H1 (cell line): ENCODE results near the gene DCDC1. TPM values are rescaled to one million over a fixed set of nuclear protein-coding genes. Genes with fewer than 3 reads are reported as not detected.

ENCODE experiments used
- CTCF ChIA-PET: fragments of 300-600 bp; sonication (Branson Sonifier 250); formaldehyde crosslinking; loops from one replicate; lab custom pipeline; 2021; ENCODE audit not compliant: partially characterized antibody; lab: Charles Lee
- POLR2A ChIA-PET: fragments of 300-600 bp; sonication (Branson Sonifier 250); formaldehyde crosslinking; loops from one replicate; lab custom pipeline; 2021; ENCODE audit warnings: inconsistent platforms; ENCODE audit not compliant: partially characterized antibody; lab: Charles Lee
- DNase-seq, 2 experiments: peaks; one replicate each; pipeline versions ENCODE4 v3.0.0 to v3.0.0-alpha.2; 2010 to 2022; ENCODE audit warnings: low spot score in 2 of 2, low read depth in 1 of 2, mixed read lengths in 1 of 2
- FAIRE-seq: peaks from 2 replicates; lab custom pipeline; 2011; peaks lifted over from hg19 to GRCh38; lab: Jason Lieb, UNC
- H2AFZ ChIP-seq: 2 replicates; pipeline ENCODE4 v1.8.1; 2012; ENCODE audit warnings: low read length, inconsistent platforms
- H2AK5ac ChIP-seq: 2 replicates; pipeline ENCODE4 v1.6.1; 2013; ENCODE audit warnings: low read depth, low read length
- H2BK120ac ChIP-seq: replicated peaks from 2 replicates; pipeline ENCODE3; 2013; ENCODE audit warnings: low read depth, low read length, inconsistent platforms
- H2BK12ac ChIP-seq: 2 replicates; pipeline ENCODE4 v1.6.1; 2013; ENCODE audit warnings: low read depth, low read length
- H2BK15ac ChIP-seq: 2 replicates; pipeline ENCODE4 v1.6.1; 2013; ENCODE audit warnings: low read length
- H2BK20ac ChIP-seq: 2 replicates; pipeline ENCODE4 v1.6.1; 2013; ENCODE audit warnings: low read length
- H2BK5ac ChIP-seq: 2 replicates; pipeline ENCODE4 v1.6.1; 2013; ENCODE audit warnings: low read depth, low read length
- H3K14ac ChIP-seq: 2 replicates; pipeline ENCODE4 v1.6.1; 2013; ENCODE audit warnings: inconsistent platforms; ENCODE audit not compliant: insufficient read length
- H3K18ac ChIP-seq: 2 replicates; pipeline ENCODE4 v1.6.1; 2013; ENCODE audit warnings: low read length; ENCODE audit errors: extremely low read depth
- H3K23ac ChIP-seq: 2 replicates; pipeline ENCODE4 v1.6.1; 2013; ENCODE audit warnings: inconsistent platforms; ENCODE audit not compliant: insufficient read length
- H3K23me2 ChIP-seq: 2 replicates; pipeline ENCODE4 v1.6.1; 2013; ENCODE audit warnings: low read depth, low read length
- H3K27ac ChIP-seq: 2 replicates; pipeline ENCODE4 v1.6.1; 2011; ENCODE audit warnings: low read depth, low read length, inconsistent platforms
- H3K27me3 ChIP-seq, 4 experiments: replicated peaks in 1 of 4; 1 replicate in 1 of 4; 2 replicates in 3 of 4; pipeline versions ENCODE4 v1.6.1 to v1.8.1; 2011 to 2013; ENCODE audit warnings: low read length in 3 of 4, mild to moderate bottlenecking in 3 of 4, inconsistent platforms in 2 of 4, mixed read lengths in 2 of 4, moderate library complexity in 1 of 4; ENCODE audit not compliant: control insufficient read depth in 3 of 4, insufficient read depth in 3 of 4; ENCODE audit errors: extremely low read depth in 1 of 4
- H3K36me3 ChIP-seq, 4 experiments: 2 replicates each; pipeline versions ENCODE4 v1.6.1 to v1.8.1; 2011 to 2013; ENCODE audit warnings: mild to moderate bottlenecking in 4 of 4, low read length in 3 of 4, moderate library complexity in 2 of 4, control low read depth in 1 of 4, inconsistent platforms in 1 of 4; ENCODE audit not compliant: insufficient read depth in 4 of 4, control insufficient read depth in 2 of 4
- H3K4ac ChIP-seq: replicated peaks from 2 replicates; pipeline ENCODE3; 2013; ENCODE audit warnings: low read length, low read depth, mixed read lengths, inconsistent platforms; ENCODE audit not compliant: insufficient read length
- H3K4me1 ChIP-seq, 4 experiments: replicated peaks in 1 of 4; 1 replicate in 1 of 4; 2 replicates in 3 of 4; pipeline versions ENCODE4 v1.6.1 to v1.8.1; 2011 to 2013; ENCODE audit warnings: low read length in 3 of 4, inconsistent platforms in 2 of 4, mixed read lengths in 1 of 4; ENCODE audit not compliant: insufficient read depth in 4 of 4, control insufficient read depth in 3 of 4
- H3K4me2 ChIP-seq, 2 experiments: 2 replicates each; pipeline versions ENCODE4 v1.6.1 to v1.8.1; 2011 to 2013; ENCODE audit warnings: low read depth in 2 of 2, low read length in 2 of 2, control low read depth in 1 of 2, inconsistent platforms in 1 of 2, mild to moderate bottlenecking in 1 of 2; ENCODE audit not compliant: insufficient read depth in 1 of 2
- H3K4me3 ChIP-seq, 4 experiments: fragments of 200-600, 300-600 bp in 1 of 4; sonication (generic), shearing (Covaris generic), sonication (Bioruptor Twin) in 1 of 4; 2 replicates each; pipeline versions ENCODE4 v1.5.1 to v1.8.1; 2011 to 2016; ENCODE audit warnings: low read length in 4 of 4, low read depth in 3 of 4, control low read depth in 2 of 4, inconsistent platforms in 2 of 4, mild to moderate bottlenecking in 2 of 4, mixed read lengths in 1 of 4, moderate library complexity in 1 of 4; ENCODE audit not compliant: insufficient read depth in 2 of 4; ENCODE audit errors: extremely low read depth in 1 of 4
- H3K56ac ChIP-seq: replicated peaks from 2 replicates; pipeline ENCODE3; 2013; ENCODE audit warnings: low read depth, mild to moderate bottlenecking, mixed read lengths, low read length, inconsistent platforms; ENCODE audit not compliant: insufficient read length
- H3K79me1 ChIP-seq: 2 replicates; pipeline ENCODE4 v1.6.1; 2013; ENCODE audit warnings: low read depth, low read length, control low read depth
- H3K79me2 ChIP-seq, 2 experiments: 2 replicates each; pipeline versions ENCODE4 v1.6.1 to v1.8.1; 2012 to 2013; ENCODE audit warnings: low read length in 2 of 2, mild to moderate bottlenecking in 2 of 2, inconsistent platforms in 1 of 2; ENCODE audit not compliant: insufficient read depth in 2 of 2, control insufficient read depth in 1 of 2
- H3K9ac ChIP-seq, 4 experiments: replicated peaks in 1 of 4; 1 replicate in 1 of 4; 2 replicates in 3 of 4; pipeline versions ENCODE4 v1.6.1 to v1.8.1; 2011 to 2013; ENCODE audit warnings: low read depth in 3 of 4, low read length in 3 of 4, control low read depth in 2 of 4, mild to moderate bottlenecking in 2 of 4, moderate library complexity in 2 of 4, inconsistent platforms in 1 of 4; ENCODE audit errors: extremely low read depth in 1 of 4
- H3K9me3 ChIP-seq, 2 experiments: 2 replicates each; pipeline versions ENCODE4 v1.6.1 to v1.8.1; 2012 to 2013; ENCODE audit warnings: mild to moderate bottlenecking in 2 of 2, moderate library complexity in 2 of 2, control low read depth in 1 of 2, inconsistent platforms in 1 of 2, low read depth in 1 of 2, low read length in 1 of 2, mixed read lengths in 1 of 2; ENCODE audit not compliant: insufficient read depth in 2 of 2
- H4K20me1 ChIP-seq, 2 experiments: replicated peaks in 1 of 2; 2 replicates each; pipeline versions ENCODE3 to v1.8.1; 2011 to 2013; ENCODE audit warnings: inconsistent platforms in 2 of 2, low read length in 2 of 2, mild to moderate bottlenecking in 1 of 2; ENCODE audit not compliant: insufficient read depth in 2 of 2, control insufficient read depth in 1 of 2
- H4K5ac ChIP-seq: 2 replicates; pipeline ENCODE4 v1.6.1; 2013; ENCODE audit warnings: low read length, low read depth, mixed read lengths, inconsistent platforms; ENCODE audit not compliant: insufficient read length
- H4K8ac ChIP-seq: 2 replicates; pipeline ENCODE4 v1.8.0; 2013; ENCODE audit warnings: mild to moderate bottlenecking, moderate library complexity, low read length, inconsistent platforms; ENCODE audit not compliant: insufficient read depth; ENCODE audit errors: extremely low read depth
- H4K91ac ChIP-seq: replicated peaks from 2 replicates; pipeline ENCODE3; 2013; ENCODE audit warnings: low read length, mixed read lengths, inconsistent platforms; ENCODE audit not compliant: insufficient read length
- BACH1 ChIP-seq: IDR thresholded peaks from 2 replicates; pipeline ENCODE4 v1.6.1; 2012; ENCODE audit warnings: low read length, improper control_type of control experiment
- JUN ChIP-seq: IDR thresholded peaks from 2 replicates; pipeline ENCODE4 v1.6.1; 2011; ENCODE audit warnings: low read depth, mild to moderate bottlenecking, improper control_type of control experiment, low read length
- SIN3A ChIP-seq, 2 experiments: IDR thresholded peaks in 1 of 2; conservative IDR thresholded peaks in 1 of 2; 2 replicates each; pipeline ENCODE4 v1.6.1; 2011 to 2012; ENCODE audit warnings: low read length in 2 of 2, improper control_type of control experiment in 1 of 2, low read depth in 1 of 2, mild to moderate bottlenecking in 1 of 2
- SUZ12 ChIP-seq: fragments of 200-600 bp; sonication (generic); IDR thresholded peaks from 2 replicates; pipeline ENCODE4 v1.6.1; 2012; ENCODE audit warnings: mild to moderate bottlenecking, inconsistent platforms, low read length, moderate library complexity, mixed read lengths
- WGBS, 2 experiments: shearing (Covaris generic) in 1 of 2; methylation state at CpG; one replicate each; pipeline versions ENCODE4 v1.1.6 to v1.1.7; 2013 to 2015; ENCODE audit warnings: low lambda C conversion rate in 2 of 2, mixed read lengths in 2 of 2, inconsistent platforms in 1 of 2, low coverage in 1 of 2, missing lambda C conversion rate in 1 of 2; ENCODE audit not compliant: insufficient replicate concordance in 2 of 2, insufficient coverage in 1 of 2, insufficient read length in 1 of 2; ENCODE audit errors: extremely low coverage in 1 of 2, missing lambda C conversion rate in 1 of 2; 5-methylcytosine and 5-hydroxymethylcytosine counted together
- polyA plus RNA-seq, 7 experiments: library from polyadenylated mRNA; depleted of rRNA in 3 of 7; stranded (reverse) in 5 of 7; unstranded in 2 of 7; fragments of >200 nt in 5 of 7; fragments of 200-250 nt in 2 of 7; gene quantifications; 1 replicate in 5 of 7; 2 replicates in 1 of 7; 4 replicates in 1 of 7; pipeline versions ENCODE4 v1.2.1 to v1.2.3, GENCODE V29; 2011 to 2013; ENCODE audit warnings: missing spikeins in 2 of 7, mixed read lengths in 2 of 7
- total RNA-seq: library from RNA; stranded (reverse); fragmentation: NEBNext Ultra II Directional; extraction: Animal tissue kit (Norgen Biotek cat#: 25700); gene quantifications from 2 replicates; pipeline ENCODE4 v1.2.1, GENCODE V29; 2021

Gene DCDC1
- total and polyA plus RNA-seq, 2 of the 8 experiments (the other 6 are each of a cell fraction or from before 2014, with no cell fraction given): 0.15 to 0.56 TPM

DNA sequence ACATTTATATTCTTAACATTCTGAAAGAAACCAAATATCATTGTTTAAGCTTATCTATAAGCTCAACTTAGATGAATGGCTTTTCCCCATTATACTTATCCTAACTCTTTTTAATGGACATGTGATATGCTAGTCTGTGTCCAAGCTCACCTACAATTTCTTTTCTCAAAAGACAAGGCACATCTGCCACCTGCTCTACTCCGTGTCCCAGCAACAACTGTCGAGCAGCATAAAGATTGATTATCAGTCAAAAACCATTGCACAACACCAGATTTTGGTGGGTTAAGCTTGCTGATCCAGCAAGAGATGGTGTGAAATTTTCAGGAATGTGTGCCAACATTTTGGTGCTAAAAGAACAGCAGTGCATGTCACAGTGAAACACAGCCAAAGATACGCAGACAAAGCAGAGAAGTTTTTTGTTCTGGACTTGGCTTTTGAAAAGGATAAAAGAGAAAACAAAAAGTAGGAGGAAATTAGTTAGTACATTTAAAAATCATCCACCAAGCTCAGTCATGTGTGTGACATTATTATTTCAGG lies 65.8 kb downstream of the DCDC1 start:
- H2BK120ac ChIP-seq: no peak overlapping the region
- H2BK5ac ChIP-seq: no peak overlapping the region
- ChIA-PET CTCF (interaction anchor here (1.8 kb wide), 1 partner anchor 197 kb away, joined by 5 read pairs; no protein-coding TSS in a partner anchor), POLR2A (no interaction called here)
- 89% methylated on average over 3 of the region's 3 CpGs; no CpG with 5 or more reads in 1 of the 2 experiments for WGBS, 2 experiments
- H2BK15ac ChIP-seq: no peak overlapping the region
- H3K4ac ChIP-seq: no peak overlapping the region
- no peak overlapping the region for H3K9ac ChIP-seq
- H2AFZ ChIP-seq: peak overlapping the region; percentile 62; the same call in 1 of the 2 replicates
- no peak overlapping the region for H3K4me3 ChIP-seq
- H2BK12ac ChIP-seq: no peak overlapping the region
- no peak for TF ChIP-seq JUN
- TF ChIP-seq BACH1: no peak
- no peak for TF ChIP-seq SIN3A (conservative IDR thresholded peaks at IDR 0.05 in 1 of 2, IDR thresholded peaks at IDR 0.05 in 1 of 2; ENCODE audit: low read depth in 1 of 2, low read length in 2 of 2)
- no peak for TF ChIP-seq SUZ12
- no peak overlapping the region for H3K56ac ChIP-seq
- H3K36me3 ChIP-seq: no peaks in the 10 kb centered on the region
- H2BK20ac ChIP-seq: no peak overlapping the region
- H3K79me1 ChIP-seq: no peaks in the 10 kb centered on the region
- no peaks in the 10 kb centered on the region for H3K9me3 ChIP-seq
- no peaks in the 10 kb centered on the region for H3K79me2 ChIP-seq
- H3K27ac ChIP-seq: no peak overlapping the region
- no peak overlapping the region for H4K91ac ChIP-seq
- H3K4me1 ChIP-seq: no peaks in the 10 kb centered on the region
- no peak overlapping the region for H3K23ac ChIP-seq
- no peak for FAIRE-seq
- DNase-seq: no peak
- no peaks in the 10 kb centered on the region for H3K27me3 ChIP-seq
- no peak overlapping the region for H4K8ac ChIP-seq
- H2AK5ac ChIP-seq: no peak overlapping the region
- H3K14ac ChIP-seq: no peak overlapping the region
- H4K5ac ChIP-seq: no peak overlapping the region
- no peaks in the 10 kb centered on the region for H4K20me1 ChIP-seq
- no peaks in the 10 kb centered on the region for H3K23me2 ChIP-seq
- no peak overlapping the region for H3K18ac ChIP-seq
- H3K4me2 ChIP-seq: no peak overlapping the region
